Kidney (tissue), 14 donors: ENCODE results near the gene ST6GALNAC5. TPM values are rescaled to one million over a fixed set of nuclear protein-coding genes. Genes with fewer than 3 reads are reported as not detected.
A peak's percentile ranks its signal among the peaks of the same experiment; 100 is the strongest.

Experiments used
- DNase-seq, 5 donors: peaks; one replicate each; pipeline ENCODE4 v3.0.0-alpha.2; 2013 to 2020
- FAIRE-seq: peaks from 2 replicates; lab custom pipeline; 2012; peaks lifted over from hg19 to GRCh38; lab: Jason Lieb, UNC
- H3K27ac ChIP-seq, 2 donors: one replicate each; pipeline ENCODE4 v1.7.0; 2013; ENCODE audit warnings: low read depth in 2 of 2, low read length in 2 of 2, inconsistent platforms in 1 of 2
- H3K27me3 ChIP-seq: one replicate; pipeline ENCODE4 v1.7.1; 2013; ENCODE audit warnings: low read length, inconsistent platforms; ENCODE audit not compliant: control insufficient read depth, insufficient read depth
- H3K36me3 ChIP-seq, 3 donors: one replicate each; pipeline versions ENCODE4 v1.7.0 to v1.7.1; 2013; ENCODE audit warnings: low read length in 3 of 3, control low read depth in 1 of 3, inconsistent platforms in 1 of 3; ENCODE audit not compliant: insufficient read depth in 3 of 3, control insufficient read depth in 2 of 3
- H3K4me1 ChIP-seq, 3 donors: one replicate each; pipeline versions ENCODE4 v1.7.0 to v1.7.1; 2013; ENCODE audit warnings: low read length in 3 of 3, inconsistent platforms in 1 of 3, low read depth in 1 of 3; ENCODE audit not compliant: control insufficient read depth in 2 of 3, insufficient read depth in 2 of 3
- H3K4me3 ChIP-seq, 3 donors: one replicate each; pipeline versions ENCODE4 v1.7.0 to v1.8.1; 2013; ENCODE audit warnings: low read length in 3 of 3, control low read depth in 1 of 3, inconsistent platforms in 1 of 3
- H3K9ac ChIP-seq, 3 donors: one replicate each; pipeline versions ENCODE4 v1.7.0 to v1.7.1; 2013; ENCODE audit warnings: low read length in 3 of 3, control low read depth in 1 of 3, inconsistent platforms in 1 of 3
- H3K9me3 ChIP-seq, 3 donors: one replicate each; pipeline versions ENCODE4 v1.7.0 to v1.7.1; 2013; ENCODE audit warnings: low read length in 3 of 3, control low read depth in 1 of 3, inconsistent platforms in 1 of 3; ENCODE audit not compliant: control insufficient read depth in 2 of 3, insufficient read depth in 1 of 3
- CTCF ChIP-seq: IDR thresholded peaks from 3 replicates; pipeline ENCODE4 v1.5.1; 2012; ENCODE audit warnings: mild to moderate bottlenecking, moderate library complexity, borderline replicate concordance; ENCODE audit not compliant: insufficient read depth; ENCODE audit errors: extremely low read depth
- intact Hi-C: fragments of 100-400 bp; cut with DNase I; formaldehyde crosslinking; loops from one replicate; pipeline ENCODE4 v1.11.1; 2022
- polyA plus RNA-seq: library from polyadenylated mRNA; stranded (reverse); fragments of 350-450 nt; fragmentation: Illumina TruSeq; extraction: RNeasy Lipid Tissue Mini Kit (QIAGEN cat#74804); gene quantifications from one replicate; pipeline ENCODE4 v1.2.3, GENCODE V29; 2014; ENCODE audit warnings: low read depth, low replicate concordance; ENCODE audit not compliant: insufficient read depth
- total RNA-seq: library from RNA; stranded (reverse); fragmentation: NEBNext Ultra II Directional; extraction: Animal tissue kit (Norgen Biotek cat#: 25700); gene quantifications from one replicate; pipeline ENCODE4 v1.2.1, GENCODE V29; 2021
- donor health status: control.
- donor health status: control.
- donor health status: control.
- donor health status: control.
- donor health status: control.
- donor health status: DM: yes; HTN: yes; CAD: no.
- donor health status: Normal renal cell carcinoma (clear cell type).

Gene ST6GALNAC5
- total and polyA plus RNA-seq, 2 donors from 2014 or later = 0.34 to 0.50 TPM

- intact Hi-C loops = no loop called here
- Histone ChIP-seq H3K27me3 (no peaks in the 10 kb centered on the region), H3K9me3 (no peaks in the 10 kb centered on the region), H3K9ac (no peak overlapping the region), H3K4me1 (no peaks in the 10 kb centered on the region), H3K27ac (no peak overlapping the region), H3K36me3 (no peaks in the 10 kb centered on the region), H3K4me3 (no peak overlapping the region)
- no peak for DNase-seq
- TF ChIP-seq CTCF = no peak
- no peak for FAIRE-seq
These were observed 61.9 kb downstream of the ST6GALNAC5 start for GRCh38 chr1:76929136-76929535.

GRCh38 chr1:76933847-76934815 lies 66.9 kb downstream of the ST6GALNAC5 start:
- DNase-seq (peak in 1 of 5 donors; percentile 5), FAIRE-seq (no peak)
- H3K4me3 ChIP-seq = no peak overlapping the region
- TF ChIP-seq CTCF = no peak
- H3K9ac ChIP-seq = no peak overlapping the region
- no peaks in the 10 kb centered on the region for H3K27me3 ChIP-seq
- peaks cover 0 to 2% (median 0%) of the 10 kb centered on the region in 3 donors for H3K4me1 ChIP-seq
- no peak overlapping the region for H3K27ac ChIP-seq
- H3K9me3 ChIP-seq = no peaks in the 10 kb centered on the region
- intact Hi-C loops = no loop called here
- H3K36me3 ChIP-seq = no peaks in the 10 kb centered on the region

GRCh38 chr1:76938304-76938703 lies 71.0 kb downstream of the ST6GALNAC5 start:
- Histone ChIP-seq H3K27me3 (no peaks in the 10 kb centered on the region), H3K9me3 (no peaks in the 10 kb centered on the region), H3K36me3 (no peaks in the 10 kb centered on the region), H3K9ac (no peak overlapping the region), H3K4me3 (no peak overlapping the region), H3K27ac (no peak overlapping the region), H3K4me1 (peaks cover 0 to 3% (median 0%) of the 10 kb centered on the region in 3 donors)
- DNase-seq (no peak), FAIRE-seq (no peak)
- intact Hi-C loops = no loop called here
- no peak for TF ChIP-seq CTCF
